ENCODE measurements around the gene OPRL1.

The OPRL1 gene

GRCh38 chr20:64106435-64106961 is 26.6 kb downstream of the OPRL1 start:
- Histone ChIP-seq H2BK5ac (ENCODE audit: low read depth, low read length, poor library complexity) (no peak overlapping the region), H4K8ac (ENCODE audit: low read depth, low read length) (no peak overlapping the region), H3K23ac (ENCODE audit: low read length) (no peak overlapping the region), H4K91ac (ENCODE audit: low read depth, low read length) (no peak overlapping the region), H2BK12ac (ENCODE audit: low read length) (no peak overlapping the region), H3K36me3 (ENCODE audit: control insufficient read depth in 1 of 2, insufficient read depth in 2 of 2, low read length in 2 of 2) (no peaks in the 10 kb centered on the region), H3K4me1 (ENCODE audit: control insufficient read depth in 1 of 2, insufficient read depth in 2 of 2, low read length in 2 of 2) (peaks cover 0 to 2% of the 10 kb centered on the region in 2 experiments), H3K9me3 (ENCODE audit: insufficient read depth, low read depth, low read length) (no peaks in the 10 kb centered on the region), H4K12ac (ENCODE audit: low read depth, low read length) (no peak overlapping the region), H3K79me1 (ENCODE audit: low read length) (no peaks in the 10 kb centered on the region), H3K18ac (ENCODE audit: low read length) (no peak overlapping the region), H3K4ac (ENCODE audit: low read depth, low read length) (no peak overlapping the region), H3K4me2 (ENCODE audit: low read length) (no peak overlapping the region), H2AFZ (ENCODE audit: insufficient read depth, low read length, poor library complexity) (no peak overlapping the region), H3K27me3 (ENCODE audit: insufficient read depth, low read length) (peaks cover 6% of the 10 kb centered on the region), H3K9ac (ENCODE audit: low read length) (no peak overlapping the region), H3K4me3 (ENCODE audit: low read depth, low read length) (no peak overlapping the region), H3K79me2 (ENCODE audit: control insufficient read depth, insufficient read depth, low read length, poor library complexity) (no peaks in the 10 kb centered on the region), H2BK120ac (ENCODE audit: insufficient read depth, low read length, poor library complexity) (no peak overlapping the region), H2AK5ac (ENCODE audit: low read length) (no peak overlapping the region), H3K27ac (ENCODE audit: low read depth, low read length) (no peak overlapping the region), H3K14ac (ENCODE audit: low read length) (no peak overlapping the region)
- no peak for DNase-seq
- no CpG with 5 or more reads among the region's 28 CpGs for WGBS (ENCODE audit: extremely low coverage, insufficient coverage, insufficient read length)

- H3K4me3 ChIP-seq (ENCODE audit: low read depth, low read length): no peak within 1 kb of the TSS
- no peaks in the 10 kb centered on the region for H3K79me1 ChIP-seq (ENCODE audit: low read length)
- no peak within 1 kb of the TSS for H3K27ac ChIP-seq (ENCODE audit: low read depth, low read length)
- no peak within 1 kb of the TSS for H3K4me2 ChIP-seq (ENCODE audit: low read length)
- no peaks in the 10 kb centered on the region for H3K9me3 ChIP-seq (ENCODE audit: insufficient read depth, low read depth, low read length)
- no peak for DNase-seq
- H2AK5ac ChIP-seq (ENCODE audit: low read length): no peak within 1 kb of the TSS
- WGBS (ENCODE audit: extremely low coverage, insufficient coverage, insufficient read length): no CpG with 5 or more reads among the region's 22 CpGs
- H2AFZ ChIP-seq (ENCODE audit: insufficient read depth, low read length, poor library complexity): no peak within 1 kb of the TSS
- H3K79me2 ChIP-seq (ENCODE audit: control insufficient read depth, insufficient read depth, low read length, poor library complexity): no peaks in the 10 kb centered on the region
- H2BK12ac ChIP-seq (ENCODE audit: low read length): no peak within 1 kb of the TSS
- H3K4me1 ChIP-seq (ENCODE audit: control insufficient read depth in 1 of 2, insufficient read depth in 2 of 2, low read length in 2 of 2): peaks cover 0 to 2% of the 10 kb centered on the region in 2 experiments
- H3K36me3 ChIP-seq (ENCODE audit: control insufficient read depth in 1 of 2, insufficient read depth in 2 of 2, low read length in 2 of 2): no peaks in the 10 kb centered on the region
- H4K8ac ChIP-seq (ENCODE audit: low read depth, low read length): no peak within 1 kb of the TSS
- H4K91ac ChIP-seq (ENCODE audit: low read depth, low read length): no peak within 1 kb of the TSS
- no peak within 1 kb of the TSS for H3K23ac ChIP-seq (ENCODE audit: low read length)
- no peak within 1 kb of the TSS for H3K4ac ChIP-seq (ENCODE audit: low read depth, low read length)
- no peak within 1 kb of the TSS for H2BK5ac ChIP-seq (ENCODE audit: low read depth, low read length, poor library complexity)
- no peak within 1 kb of the TSS for H4K12ac ChIP-seq (ENCODE audit: low read depth, low read length)
- no peak within 1 kb of the TSS for H3K18ac ChIP-seq (ENCODE audit: low read length)
- peaks cover 3% of the 10 kb centered on the region for H3K27me3 ChIP-seq (ENCODE audit: insufficient read depth, low read length)
- no peak within 1 kb of the TSS for H3K9ac ChIP-seq (ENCODE audit: low read length)
- H3K14ac ChIP-seq (ENCODE audit: low read length): no peak within 1 kb of the TSS
- no peak within 1 kb of the TSS for H2BK120ac ChIP-seq (ENCODE audit: insufficient read depth, low read length, poor library complexity)
Observed at GRCh38 chr20:64106981-64107735, 27.3 kb downstream of the OPRL1 start, which contains the start of gene NPBWR2. Gene NPBWR2 (minus strand): TSS chr20:64107565. CDS start chr20:64106831, 734 bp downstream.

GRCh38 chr20:64107736-64108457 is 28.0 kb downstream of the OPRL1 start:
- Histone ChIP-seq H3K4ac (ENCODE audit: low read depth, low read length) (no peak overlapping the region), H4K91ac (ENCODE audit: low read depth, low read length) (no peak overlapping the region), H3K9ac (ENCODE audit: low read length) (no peak overlapping the region), H3K9me3 (ENCODE audit: insufficient read depth, low read depth, low read length) (no peaks in the 10 kb centered on the region), H3K36me3 (ENCODE audit: control insufficient read depth in 1 of 2, insufficient read depth in 2 of 2, low read length in 2 of 2) (no peaks in the 10 kb centered on the region), H3K18ac (ENCODE audit: low read length) (no peak overlapping the region), H3K4me1 (ENCODE audit: control insufficient read depth in 1 of 2, insufficient read depth in 2 of 2, low read length in 2 of 2) (no peaks in the 10 kb centered on the region), H3K27me3 (ENCODE audit: insufficient read depth, low read length) (peaks cover under 1% of the 10 kb centered on the region), H2AFZ (ENCODE audit: insufficient read depth, low read length, poor library complexity) (no peak overlapping the region), H3K79me1 (ENCODE audit: low read length) (no peaks in the 10 kb centered on the region), H4K8ac (ENCODE audit: low read depth, low read length) (no peak overlapping the region), H3K4me3 (ENCODE audit: low read depth, low read length) (no peak overlapping the region), H3K79me2 (ENCODE audit: control insufficient read depth, insufficient read depth, low read length, poor library complexity) (no peaks in the 10 kb centered on the region), H3K23ac (ENCODE audit: low read length) (no peak overlapping the region), H2BK5ac (ENCODE audit: low read depth, low read length, poor library complexity) (no peak overlapping the region), H3K4me2 (ENCODE audit: low read length) (no peak overlapping the region), H2AK5ac (ENCODE audit: low read length) (no peak overlapping the region), H2BK12ac (ENCODE audit: low read length) (no peak overlapping the region), H3K27ac (ENCODE audit: low read depth, low read length) (no peak overlapping the region), H4K12ac (ENCODE audit: low read depth, low read length) (no peak overlapping the region), H3K14ac (ENCODE audit: low read length) (no peak overlapping the region), H2BK120ac (ENCODE audit: insufficient read depth, low read length, poor library complexity) (no peak overlapping the region)
- no peak for DNase-seq
- no CpG with 5 or more reads among the region's 19 CpGs for whole genome bisulfite sequencing (ENCODE audit: extremely low coverage, insufficient coverage, insufficient read length)

GRCh38 chr20:64108731-64109681 is 29.1 kb downstream of the OPRL1 start:
- H4K91ac ChIP-seq (ENCODE audit: low read depth, low read length): no peak overlapping the region
- no peak for DNase-seq
- no peak overlapping the region for H2BK12ac ChIP-seq (ENCODE audit: low read length)
- no peak overlapping the region for H2BK120ac ChIP-seq (ENCODE audit: insufficient read depth, low read length, poor library complexity)
- H4K12ac ChIP-seq (ENCODE audit: low read depth, low read length): no peak overlapping the region
- H3K4ac ChIP-seq (ENCODE audit: low read depth, low read length): no peak overlapping the region
- no peak overlapping the region for H3K4me3 ChIP-seq (ENCODE audit: low read depth, low read length)
- H3K27ac ChIP-seq (ENCODE audit: low read depth, low read length): no peak overlapping the region
- H3K79me2 ChIP-seq (ENCODE audit: control insufficient read depth, insufficient read depth, low read length, poor library complexity): no peaks in the 10 kb centered on the region
- no peak overlapping the region for H3K23ac ChIP-seq (ENCODE audit: low read length)
- H3K27me3 ChIP-seq (ENCODE audit: insufficient read depth, low read length): no peaks in the 10 kb centered on the region
- no peak overlapping the region for H2BK5ac ChIP-seq (ENCODE audit: low read depth, low read length, poor library complexity)
- H2AK5ac ChIP-seq (ENCODE audit: low read length): no peak overlapping the region
- no peak overlapping the region for H3K14ac ChIP-seq (ENCODE audit: low read length)
- no peaks in the 10 kb centered on the region for H3K9me3 ChIP-seq (ENCODE audit: insufficient read depth, low read depth, low read length)
- H3K36me3 ChIP-seq (ENCODE audit: control insufficient read depth in 1 of 2, insufficient read depth in 2 of 2, low read length in 2 of 2): no peaks in the 10 kb centered on the region
- H4K8ac ChIP-seq (ENCODE audit: low read depth, low read length): no peak overlapping the region
- H3K4me2 ChIP-seq (ENCODE audit: low read length): no peak overlapping the region
- no CpG with 5 or more reads among the region's 26 CpGs for WGBS (ENCODE audit: extremely low coverage, insufficient coverage, insufficient read length)
- no peak overlapping the region for H3K9ac ChIP-seq (ENCODE audit: low read length)
- no peak overlapping the region for H3K18ac ChIP-seq (ENCODE audit: low read length)
- no peaks in the 10 kb centered on the region for H3K79me1 ChIP-seq (ENCODE audit: low read length)
- no peaks in the 10 kb centered on the region for H3K4me1 ChIP-seq (ENCODE audit: control insufficient read depth in 1 of 2, insufficient read depth in 2 of 2, low read length in 2 of 2)
- no peak overlapping the region for H2AFZ ChIP-seq (ENCODE audit: insufficient read depth, low read length, poor library complexity)
